SHP77 treated with DMSO at 0.1 percent for 48 hours (cell line): ENCODE results near the gene HGFAC.

Source experiments
- DNase-seq: peaks from one replicate; lab custom pipeline; 2025; lab: John Stamatoyannopoulos, UW

Gene HGFAC

GRCh38 chr4:3473996-3474765 lies 32.4 kb downstream of the HGFAC start:
- DNase-seq = no peak

GRCh38 chr4:3475041-3475712 lies 33.4 kb downstream of the HGFAC start:
- no peak for DNase-seq

GRCh38 chr4:3475713-3476260 lies 34.0 kb downstream of the HGFAC start:
- no peak for DNase-seq

GRCh38 chr4:3476341-3476747 lies 34.6 kb downstream of the HGFAC start:
- no peak for DNase-seq

- no peak for DNase-seq
Measured at GRCh38 chr4:3476936-3477749, 35.4 kb downstream of the HGFAC start.

GRCh38 chr4:3477750-3478430 lies 36.1 kb downstream of the HGFAC start:
- DNase-seq = no peak

GRCh38 chr4:3478446-3479357 lies 36.9 kb downstream of the HGFAC start:
- DNase-seq = no peak

- DNase-seq = no peak
Measured at GRCh38 chr4:3479358-3480101, 37.8 kb downstream of the HGFAC start.

GRCh38 chr4:3480528-3481112 lies 38.9 kb downstream of the HGFAC start:
- no peak for DNase-seq

GRCh38 chr4:3481113-3481531 lies 39.4 kb downstream of the HGFAC start:
- no peak for DNase-seq

GRCh38 chr4:3481783-3482393 lies 40.1 kb downstream of the HGFAC start:
- DNase-seq = no peak

GRCh38 chr4:3482707-3483106 lies 40.9 kb downstream of the HGFAC start:
- no peak for DNase-seq

GRCh38 chr4:3483471-3483921 lies 41.7 kb downstream of the HGFAC start:
- DNase-seq = no peak

- DNase-seq = no peak
Measured at GRCh38 chr4:3484057-3484973, 42.5 kb downstream of the HGFAC start.

GRCh38 chr4:3485011-3485791 lies 43.4 kb downstream of the HGFAC start:
- no peak for DNase-seq

GRCh38 chr4:3485886-3486540 lies 44.2 kb downstream of the HGFAC start:
- no peak for DNase-seq
